ENCODE measurements around the gene GDNF.

GDNF gene

DNA sequence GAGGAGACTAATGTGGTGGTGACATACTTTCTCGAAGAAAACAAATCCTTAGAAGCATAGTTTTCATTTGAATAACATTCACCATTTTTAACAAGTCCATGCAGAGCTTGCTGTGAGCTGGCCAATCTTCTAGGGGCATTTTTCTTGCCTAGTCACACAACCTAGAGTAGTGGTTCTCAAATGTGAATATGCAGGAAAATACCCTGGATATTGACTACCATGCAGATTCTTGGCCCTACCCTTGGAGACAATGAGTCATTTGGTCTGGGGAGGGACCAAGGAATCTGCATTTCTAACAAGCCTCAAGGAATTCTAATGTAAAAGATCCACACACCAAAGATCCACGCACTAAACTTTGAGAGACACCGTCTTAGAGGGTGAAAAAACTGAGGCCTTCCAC, 23.5 kb downstream of the GDNF start:
- H3K4me3 ChIP-seq (ENCODE audit: low read depth, low read length, poor library complexity, severe bottlenecking): no peak overlapping the region
- no peaks in the 10 kb centered on the region for H3K9me2 ChIP-seq (ENCODE audit: low read depth, low read length)
- TF ChIP-seq CTCF (IDR thresholded peaks at IDR 0.05; ENCODE audit: low read length) (no peak), EZH2 (IDR thresholded peaks at IDR 0.05; ENCODE audit: borderline replicate concordance, low read length) (no peak)
- H3K9ac ChIP-seq (ENCODE audit: low read length): no peak overlapping the region
- H4K20me1 ChIP-seq (ENCODE audit: insufficient read depth, low read length): no peaks in the 10 kb centered on the region
- no peaks in the 10 kb centered on the region for H3K9me3 ChIP-seq (ENCODE audit: low read length)
- no peaks in the 10 kb centered on the region for H3K4me1 ChIP-seq (ENCODE audit: insufficient read depth, low read length, severe bottlenecking)
- no peak overlapping the region for H3K27ac ChIP-seq (ENCODE audit: low read depth, low read length, poor library complexity, severe bottlenecking)
- H3F3A ChIP-seq (ENCODE audit: insufficient read depth, low read length): no peaks in the 10 kb centered on the region
- H3K36me3 ChIP-seq (ENCODE audit: insufficient read depth, low read length): no peaks in the 10 kb centered on the region
- no peaks in the 10 kb centered on the region; the same call in 1 of the 2 replicates for H3K27me3 ChIP-seq (ENCODE audit: insufficient read depth, low read length)
- no peaks in the 10 kb centered on the region for H3K79me2 ChIP-seq (ENCODE audit: insufficient read depth, low read length)
- H3K4me2 ChIP-seq (ENCODE audit: low read length): no peak overlapping the region
- H2AFZ ChIP-seq (ENCODE audit: low read length): no peak overlapping the region

DNA sequence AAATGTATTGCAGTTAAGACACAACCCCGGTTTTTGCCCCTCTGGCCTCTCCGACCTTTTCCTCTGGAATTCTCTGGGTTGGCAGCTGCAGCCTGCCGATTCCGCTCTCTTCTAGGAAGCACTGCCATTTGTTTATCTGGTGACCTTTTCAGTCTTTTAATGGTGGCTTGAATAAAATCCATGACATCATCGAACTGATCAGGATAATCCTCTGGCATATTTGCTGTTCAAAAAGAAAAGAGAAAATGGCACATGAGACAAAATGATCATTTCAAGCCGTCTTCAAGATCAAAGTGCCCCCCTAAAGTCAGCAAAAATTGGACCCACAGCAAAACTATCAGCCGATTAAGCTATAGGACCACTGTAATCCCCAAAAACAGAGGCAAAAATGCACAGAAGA, 23.9 kb downstream of the GDNF start:
- Histone ChIP-seq H3F3A (ENCODE audit: insufficient read depth, low read length) (no peaks in the 10 kb centered on the region), H3K9ac (ENCODE audit: low read length) (no peak overlapping the region), H3K4me2 (ENCODE audit: low read length) (no peak overlapping the region), H3K36me3 (ENCODE audit: insufficient read depth, low read length) (no peaks in the 10 kb centered on the region), H3K27me3 (ENCODE audit: insufficient read depth, low read length) (no peaks in the 10 kb centered on the region; the same call in 1 of the 2 replicates), H2AFZ (ENCODE audit: low read length) (no peak overlapping the region), H3K9me2 (ENCODE audit: low read depth, low read length) (no peaks in the 10 kb centered on the region), H3K79me2 (ENCODE audit: insufficient read depth, low read length) (no peaks in the 10 kb centered on the region), H3K4me1 (ENCODE audit: insufficient read depth, low read length, severe bottlenecking) (no peaks in the 10 kb centered on the region), H3K9me3 (ENCODE audit: low read length) (no peaks in the 10 kb centered on the region), H3K4me3 (ENCODE audit: low read depth, low read length, poor library complexity, severe bottlenecking) (no peak overlapping the region), H3K27ac (ENCODE audit: low read depth, low read length, poor library complexity, severe bottlenecking) (no peak overlapping the region), H4K20me1 (ENCODE audit: insufficient read depth, low read length) (no peaks in the 10 kb centered on the region)
- TF ChIP-seq EZH2 (IDR thresholded peaks at IDR 0.05; ENCODE audit: borderline replicate concordance, low read length): no peak
- TF ChIP-seq CTCF (IDR thresholded peaks at IDR 0.05; ENCODE audit: low read length): no peak

DNA sequence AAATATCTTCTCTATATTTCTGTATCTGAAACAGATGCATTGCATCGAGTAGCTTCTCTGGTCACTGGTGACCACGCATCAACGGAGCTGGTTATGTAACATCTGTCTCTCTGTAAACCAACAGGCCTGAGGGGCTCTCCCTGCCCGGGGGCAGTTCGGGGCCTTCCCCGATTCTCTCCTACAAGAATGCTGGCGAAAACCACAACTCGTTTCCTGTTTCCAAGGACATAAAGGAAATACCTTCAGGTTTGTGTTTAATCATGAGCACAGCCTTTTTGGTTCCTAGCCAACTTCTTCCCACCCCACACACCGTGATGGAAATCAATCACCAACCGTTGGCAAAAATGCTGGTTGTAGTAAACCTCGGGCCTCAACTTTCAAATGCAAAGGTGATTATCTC, 25.1 kb downstream of the GDNF start:
- Histone ChIP-seq H3K4me3 (ENCODE audit: low read depth, low read length, poor library complexity, severe bottlenecking) (no peak overlapping the region), H3K9ac (ENCODE audit: low read length) (no peak overlapping the region), H3K9me2 (ENCODE audit: low read depth, low read length) (no peaks in the 10 kb centered on the region), H3K9me3 (ENCODE audit: low read length) (no peaks in the 10 kb centered on the region), H3K27ac (ENCODE audit: low read depth, low read length, poor library complexity, severe bottlenecking) (no peak overlapping the region), H3K4me1 (ENCODE audit: insufficient read depth, low read length, severe bottlenecking) (no peaks in the 10 kb centered on the region), H3K27me3 (ENCODE audit: insufficient read depth, low read length) (no peaks in the 10 kb centered on the region; the same call in 1 of the 2 replicates), H4K20me1 (ENCODE audit: insufficient read depth, low read length) (no peaks in the 10 kb centered on the region), H3K79me2 (ENCODE audit: insufficient read depth, low read length) (no peaks in the 10 kb centered on the region), H3K36me3 (ENCODE audit: insufficient read depth, low read length) (no peaks in the 10 kb centered on the region), H3K4me2 (ENCODE audit: low read length) (no peak overlapping the region), H2AFZ (ENCODE audit: low read length) (no peak overlapping the region), H3F3A (ENCODE audit: insufficient read depth, low read length) (no peaks in the 10 kb centered on the region)
- TF ChIP-seq CTCF (IDR thresholded peaks at IDR 0.05; ENCODE audit: low read length) (no peak), EZH2 (IDR thresholded peaks at IDR 0.05; ENCODE audit: borderline replicate concordance, low read length) (no peak)
